Activated T-cell treated with anti-CD3 and anti-CD28 coated beads for 48 hours (primary cell): ENCODE measurements around the gene TAMALIN.

Experiments
- DNase-seq: peaks from one replicate; pipeline ENCODE4 v3.0.0-alpha.2; 2020; ENCODE audit warnings: low read depth

The TAMALIN gene

DNA sequence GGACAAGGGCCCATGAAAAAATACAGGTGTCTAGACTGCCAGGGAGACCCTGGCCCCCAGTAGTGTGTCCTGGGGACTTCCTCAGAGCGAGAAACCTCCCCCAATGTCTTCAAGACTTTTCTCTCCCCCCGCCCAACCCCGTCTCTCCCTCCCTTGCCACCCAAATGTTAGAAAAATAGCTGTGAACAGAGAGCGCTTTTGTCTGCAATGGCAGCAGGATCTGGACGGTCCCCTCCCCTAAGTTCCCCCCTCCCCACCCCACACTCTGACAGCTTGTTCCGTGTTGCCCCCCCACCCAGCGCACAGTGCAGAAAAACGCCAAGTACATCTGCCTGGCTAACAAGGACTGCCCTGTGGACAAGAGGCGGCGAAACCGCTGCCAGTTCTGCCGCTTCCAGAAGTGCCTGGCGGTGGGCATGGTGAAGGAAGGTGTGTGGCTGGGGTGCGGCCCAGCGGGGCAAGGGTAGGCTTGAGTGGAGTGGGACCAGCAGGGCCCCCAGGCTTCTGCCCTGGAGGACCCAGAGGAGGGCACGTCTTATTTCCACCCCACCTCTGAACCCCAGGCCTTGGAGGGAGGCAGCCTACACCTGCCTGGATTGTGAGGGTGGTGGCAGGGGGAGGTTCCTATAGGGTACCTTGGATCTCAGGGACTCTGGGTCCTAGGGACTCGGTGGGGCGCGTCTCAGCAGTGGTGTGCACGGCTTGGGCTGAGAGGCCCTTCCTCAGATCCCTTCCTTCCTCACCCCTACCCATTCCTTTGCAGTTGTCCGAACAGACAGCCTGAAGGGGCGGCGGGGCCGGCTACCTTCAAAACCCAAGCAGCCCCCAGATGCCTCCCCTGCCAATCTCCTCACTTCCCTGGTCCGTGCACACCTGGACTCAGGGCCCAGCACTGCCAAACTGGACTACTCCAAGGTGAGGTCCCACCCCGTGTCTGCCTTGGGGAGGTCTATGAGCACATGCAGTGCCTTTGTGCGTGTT, 49.3 kb downstream of the TAMALIN start:
- DNase-seq: no peak

DNA sequence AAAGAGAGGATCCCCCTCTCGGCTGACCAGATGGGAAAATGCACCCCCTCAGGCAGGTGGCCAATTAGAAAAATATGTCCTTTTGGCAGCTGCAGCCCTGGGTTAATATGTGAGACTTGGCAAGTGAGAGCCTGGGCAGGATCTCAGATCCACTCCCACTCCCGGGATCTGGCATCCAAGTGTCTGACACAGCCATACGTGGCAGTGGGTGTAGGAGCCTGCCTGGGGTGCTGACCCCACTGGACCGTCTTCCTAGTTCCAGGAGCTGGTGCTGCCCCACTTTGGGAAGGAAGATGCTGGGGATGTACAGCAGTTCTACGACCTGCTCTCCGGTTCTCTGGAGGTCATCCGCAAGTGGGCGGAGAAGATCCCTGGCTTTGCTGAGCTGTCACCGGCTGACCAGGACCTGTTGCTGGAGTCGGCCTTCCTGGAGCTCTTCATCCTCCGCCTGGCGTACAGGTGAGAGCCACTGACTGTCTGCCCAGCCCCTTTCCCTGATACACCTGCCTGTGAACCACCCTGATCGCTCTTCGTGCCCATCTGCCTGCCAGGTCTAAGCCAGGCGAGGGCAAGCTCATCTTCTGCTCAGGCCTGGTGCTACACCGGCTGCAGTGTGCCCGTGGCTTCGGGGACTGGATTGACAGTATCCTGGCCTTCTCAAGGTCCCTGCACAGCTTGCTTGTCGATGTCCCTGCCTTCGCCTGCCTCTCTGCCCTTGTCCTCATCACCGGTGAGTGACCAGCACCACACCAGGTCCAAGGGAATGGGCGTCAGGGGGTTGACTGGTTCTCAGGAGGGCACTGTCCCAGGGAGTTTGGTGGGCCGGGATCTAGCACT, 50.3 kb downstream of the TAMALIN start:
- no peak for DNase-seq

DNA sequence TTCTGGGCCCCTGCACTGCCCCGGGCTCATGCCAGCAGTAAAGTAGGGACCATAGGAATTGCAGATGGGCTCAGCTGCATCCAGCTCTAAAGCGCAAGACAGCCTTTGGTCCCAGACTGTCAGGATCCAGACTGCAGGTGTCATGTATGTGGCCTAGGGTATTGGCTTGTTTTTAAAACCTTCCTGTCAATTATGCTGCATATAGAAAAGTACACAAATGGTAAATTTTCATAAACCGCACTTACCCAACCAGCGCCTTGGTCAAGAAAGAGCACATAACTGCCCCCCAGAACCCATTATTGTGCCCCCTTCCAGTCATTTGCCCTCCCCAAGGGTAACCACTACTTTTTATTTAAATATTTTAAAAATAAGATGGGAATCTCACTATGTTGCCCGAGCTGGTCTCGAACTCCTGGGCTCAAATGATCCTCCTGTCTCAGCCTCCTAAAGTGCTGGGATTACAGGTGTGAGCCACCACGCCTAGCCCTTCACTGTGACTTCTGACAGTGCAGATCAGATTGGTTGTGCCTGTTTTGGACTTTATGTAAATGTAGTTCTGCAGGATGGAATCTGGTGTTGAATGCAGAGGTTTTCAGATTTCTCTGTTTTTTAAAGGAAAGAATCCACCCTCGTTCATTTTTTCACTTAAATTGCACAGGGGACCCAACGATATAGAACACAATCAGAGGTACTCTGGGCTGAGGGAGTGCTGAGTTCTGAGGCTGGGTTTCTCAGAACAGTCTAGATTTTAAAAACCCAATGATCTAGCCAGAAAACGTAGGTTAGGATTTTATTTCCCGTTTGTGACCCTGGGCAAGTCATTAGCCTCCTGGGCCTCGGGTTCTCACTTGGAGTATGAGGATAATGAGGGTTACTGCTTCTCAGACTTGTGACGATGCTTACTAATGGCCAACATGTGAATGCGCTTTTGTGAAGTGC, 51.2 kb downstream of the TAMALIN start:
- no peak for DNase-seq

DNA sequence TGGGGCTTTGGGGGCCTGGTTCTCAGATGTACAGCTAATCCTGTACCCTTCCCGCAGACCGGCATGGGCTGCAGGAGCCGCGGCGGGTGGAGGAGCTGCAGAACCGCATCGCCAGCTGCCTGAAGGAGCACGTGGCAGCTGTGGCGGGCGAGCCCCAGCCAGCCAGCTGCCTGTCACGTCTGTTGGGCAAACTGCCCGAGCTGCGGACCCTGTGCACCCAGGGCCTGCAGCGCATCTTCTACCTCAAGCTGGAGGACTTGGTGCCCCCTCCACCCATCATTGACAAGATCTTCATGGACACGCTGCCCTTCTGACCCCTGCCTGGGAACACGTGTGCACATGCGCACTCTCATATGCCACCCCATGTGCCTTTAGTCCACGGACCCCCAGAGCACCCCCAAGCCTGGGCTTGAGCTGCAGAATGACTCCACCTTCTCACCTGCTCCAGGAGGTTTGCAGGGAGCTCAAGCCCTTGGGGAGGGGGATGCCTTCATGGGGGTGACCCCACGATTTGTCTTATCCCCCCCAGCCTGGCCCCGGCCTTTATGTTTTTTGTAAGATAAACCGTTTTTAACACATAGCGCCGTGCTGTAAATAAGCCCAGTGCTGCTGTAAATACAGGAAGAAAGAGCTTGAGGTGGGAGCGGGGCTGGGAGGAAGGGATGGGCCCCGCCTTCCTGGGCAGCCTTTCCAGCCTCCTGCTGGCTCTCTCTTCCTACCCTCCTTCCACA, 52.0 kb downstream of the TAMALIN start:
- no peak for DNase-seq

DNA sequence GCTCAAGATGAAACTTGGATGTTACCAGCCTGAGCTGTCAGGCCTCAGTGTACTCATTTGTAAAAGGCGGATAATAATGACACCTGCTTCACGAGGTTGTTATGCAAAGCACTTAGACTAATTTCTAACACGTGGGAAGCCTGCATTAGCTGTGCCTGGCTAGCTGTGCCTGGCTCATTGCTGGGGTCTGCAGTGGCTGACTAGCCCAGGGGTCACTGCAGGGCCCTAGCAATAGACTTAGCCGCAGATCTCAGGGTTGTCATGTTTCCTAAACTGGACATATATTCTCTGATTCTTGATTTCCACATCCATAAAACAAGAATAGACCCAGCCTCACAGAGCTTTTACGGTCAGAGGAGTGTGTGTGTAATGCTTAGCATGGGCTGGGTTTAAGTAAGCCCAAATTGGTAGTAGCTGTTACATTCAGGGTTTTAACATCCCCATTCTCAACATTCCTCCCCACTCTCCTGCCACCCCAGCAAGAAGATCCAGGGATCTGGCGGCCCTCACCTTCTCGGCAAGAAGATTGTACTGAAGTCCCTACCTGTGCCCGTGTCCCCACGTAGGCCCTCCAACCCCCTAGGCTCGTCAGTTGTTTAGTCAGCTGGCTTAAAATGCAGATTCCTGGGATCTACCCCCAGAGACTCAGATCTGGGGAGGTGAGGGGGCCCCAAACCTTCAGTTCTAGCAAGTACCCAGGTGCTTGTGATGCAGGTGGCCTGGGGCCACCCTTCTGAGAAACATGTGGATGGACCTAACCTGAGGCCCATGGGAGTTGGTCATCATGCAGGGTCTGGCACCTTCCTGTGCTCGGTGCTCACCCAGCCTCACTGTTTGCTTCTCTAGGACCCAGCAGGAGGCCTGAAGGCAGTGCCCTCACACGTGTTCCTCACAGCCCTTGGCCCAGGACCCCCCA, 53.1 kb downstream of the TAMALIN start:
- DNase-seq: no peak

DNA sequence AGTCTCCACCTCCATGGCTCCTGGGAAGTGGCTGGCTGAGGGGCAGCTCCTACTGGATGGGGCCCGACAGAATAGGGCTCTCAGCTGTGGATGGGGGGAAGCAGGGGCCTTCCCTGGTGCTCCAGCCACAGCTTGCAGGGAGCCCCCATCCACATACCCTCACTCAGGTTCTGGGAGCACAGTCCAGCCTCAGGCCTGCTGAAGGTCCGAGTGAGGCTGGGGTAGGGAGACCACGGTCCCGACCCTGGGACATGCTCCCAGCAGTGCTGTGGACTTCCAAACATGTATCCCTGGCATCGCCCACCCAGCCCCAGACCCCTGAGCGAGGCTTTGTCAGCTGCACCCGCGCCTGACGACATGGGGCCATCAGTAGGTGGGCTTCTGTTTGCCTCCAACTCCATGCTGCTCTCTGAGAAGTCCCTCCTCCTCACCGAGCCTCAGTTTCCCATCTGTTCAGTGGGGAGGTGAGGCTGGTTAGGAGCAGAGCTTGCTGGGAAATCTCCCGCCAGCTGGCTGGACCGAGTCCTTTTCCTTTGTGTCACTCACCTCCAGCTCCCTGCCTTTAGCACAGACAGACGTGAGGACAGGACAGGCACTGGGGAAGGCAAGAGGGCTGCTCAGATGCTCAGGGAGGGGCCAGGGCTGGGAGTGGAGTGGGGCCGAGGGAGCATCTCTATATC, 53.9 kb downstream of the TAMALIN start:
- no peak for DNase-seq

DNA sequence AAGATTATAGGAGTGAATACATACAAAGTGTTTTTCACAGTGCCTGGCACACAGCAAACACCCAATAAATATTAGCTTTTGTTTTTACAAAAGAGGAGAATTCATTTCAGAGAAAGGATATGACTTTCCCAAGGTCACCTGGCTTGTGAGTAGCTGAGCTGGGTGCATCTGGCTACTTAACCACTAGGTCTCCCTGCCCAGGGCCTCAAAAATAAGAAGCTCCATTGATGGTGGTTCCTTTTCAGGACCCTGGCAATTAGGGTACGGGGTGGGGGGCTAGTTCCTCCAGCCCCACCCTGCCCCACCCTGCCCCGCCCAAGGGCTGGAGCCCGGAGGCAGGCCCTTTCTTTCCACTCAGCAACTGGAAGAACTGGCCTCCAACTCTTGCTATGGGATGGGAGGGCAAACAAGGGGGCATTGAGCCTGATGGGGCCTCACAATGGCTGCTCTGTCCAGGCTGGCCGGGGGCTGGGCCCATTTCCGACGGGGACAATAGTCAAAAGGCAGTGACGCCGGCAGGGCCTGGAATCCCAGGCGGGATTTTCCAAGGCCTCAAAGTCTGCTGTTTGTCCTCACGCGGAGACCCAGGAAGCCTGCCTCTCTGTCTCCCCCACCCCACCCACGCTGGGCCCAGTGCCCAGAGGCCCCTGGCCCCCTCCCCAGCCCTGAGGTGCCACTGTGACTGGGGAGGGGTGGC, 54.9 kb downstream of the TAMALIN start:
- DNase-seq: no peak

DNA sequence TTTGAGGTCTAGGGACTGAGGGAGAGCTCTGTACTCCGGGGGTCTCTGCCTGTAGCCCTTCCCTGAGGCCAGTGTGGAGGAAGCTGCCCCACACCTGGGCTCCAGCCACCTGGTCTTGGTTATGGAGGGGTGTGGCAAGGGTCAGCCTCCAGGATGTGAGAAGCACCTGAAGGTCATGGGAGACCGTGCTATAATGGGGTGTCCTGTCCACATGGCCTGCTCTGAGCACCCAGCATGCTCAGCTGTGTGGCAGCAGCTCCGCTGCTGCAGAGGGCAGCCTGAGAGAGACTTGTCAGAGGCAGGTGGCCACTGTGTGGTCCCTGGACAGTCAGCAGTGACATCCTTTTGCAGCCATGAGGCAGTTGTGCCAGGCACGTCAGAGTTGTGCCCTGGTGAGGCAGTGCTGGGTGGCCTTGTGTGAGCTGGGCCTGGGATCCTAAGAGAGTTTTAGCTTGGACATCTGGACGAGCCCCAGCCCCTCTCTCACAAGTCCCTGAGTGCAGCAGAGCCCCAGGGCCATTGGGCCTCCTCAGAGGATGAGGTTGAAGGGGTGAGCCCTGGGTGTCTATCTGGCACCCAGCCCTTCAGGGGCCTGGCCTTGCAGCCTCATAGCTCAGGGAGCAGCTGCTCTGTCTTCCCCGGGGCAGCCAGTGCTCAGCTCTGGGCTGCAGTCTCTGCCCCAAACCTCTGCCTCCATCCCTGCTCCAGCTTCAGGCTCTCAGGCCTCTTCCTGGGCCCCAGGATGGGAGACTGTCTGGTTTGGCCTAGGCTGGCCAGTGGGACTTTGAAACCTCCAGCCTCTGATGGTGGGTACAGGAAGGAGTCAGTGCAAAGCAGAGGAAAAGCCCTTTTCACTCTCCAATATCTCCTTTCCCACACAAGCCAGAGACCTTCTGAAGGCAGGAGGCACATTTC, 55.7 kb downstream of the TAMALIN start:
- DNase-seq: no peak

DNA sequence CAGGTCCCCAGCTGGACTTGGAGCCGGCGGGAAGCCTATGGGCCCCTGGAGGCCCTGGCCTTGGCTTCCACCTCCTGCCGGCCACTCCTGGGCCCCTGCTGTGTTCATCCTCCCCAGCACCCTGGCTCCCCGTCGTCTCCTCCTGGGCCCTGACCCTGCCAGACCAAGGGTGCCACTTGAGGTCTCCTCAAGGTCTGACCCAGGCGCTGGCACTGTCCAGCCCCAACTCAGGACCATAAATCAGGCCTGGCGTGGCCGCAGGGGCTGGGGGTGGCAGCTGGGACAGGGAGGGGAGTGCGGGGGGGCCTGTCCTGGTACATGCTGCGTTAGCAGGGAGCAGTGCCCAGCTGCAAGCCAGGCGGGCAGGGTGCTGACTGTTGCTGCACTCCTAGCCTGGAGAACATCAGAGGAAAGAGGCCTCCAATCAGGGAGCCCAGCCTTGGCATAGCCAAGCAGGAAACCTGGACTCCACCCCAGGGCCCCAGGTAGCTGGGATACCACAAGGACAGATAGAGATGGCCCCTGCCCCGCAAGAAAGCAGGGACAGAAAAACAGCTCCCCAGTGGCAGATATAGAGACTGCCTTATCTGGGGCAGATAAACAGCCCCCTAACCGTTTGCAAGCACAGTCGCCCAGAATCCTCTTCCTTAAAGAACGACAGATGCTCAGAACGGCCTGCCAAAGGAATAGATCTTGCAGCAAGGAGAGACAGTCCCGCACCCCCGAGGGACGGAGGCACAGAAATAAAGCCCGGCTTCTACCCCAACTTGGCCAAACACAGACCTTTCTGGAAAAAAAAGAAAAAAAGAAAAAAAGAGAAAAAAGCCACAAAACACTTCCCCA, 56.6 kb downstream of the TAMALIN start:
- DNase-seq: no peak

DNA sequence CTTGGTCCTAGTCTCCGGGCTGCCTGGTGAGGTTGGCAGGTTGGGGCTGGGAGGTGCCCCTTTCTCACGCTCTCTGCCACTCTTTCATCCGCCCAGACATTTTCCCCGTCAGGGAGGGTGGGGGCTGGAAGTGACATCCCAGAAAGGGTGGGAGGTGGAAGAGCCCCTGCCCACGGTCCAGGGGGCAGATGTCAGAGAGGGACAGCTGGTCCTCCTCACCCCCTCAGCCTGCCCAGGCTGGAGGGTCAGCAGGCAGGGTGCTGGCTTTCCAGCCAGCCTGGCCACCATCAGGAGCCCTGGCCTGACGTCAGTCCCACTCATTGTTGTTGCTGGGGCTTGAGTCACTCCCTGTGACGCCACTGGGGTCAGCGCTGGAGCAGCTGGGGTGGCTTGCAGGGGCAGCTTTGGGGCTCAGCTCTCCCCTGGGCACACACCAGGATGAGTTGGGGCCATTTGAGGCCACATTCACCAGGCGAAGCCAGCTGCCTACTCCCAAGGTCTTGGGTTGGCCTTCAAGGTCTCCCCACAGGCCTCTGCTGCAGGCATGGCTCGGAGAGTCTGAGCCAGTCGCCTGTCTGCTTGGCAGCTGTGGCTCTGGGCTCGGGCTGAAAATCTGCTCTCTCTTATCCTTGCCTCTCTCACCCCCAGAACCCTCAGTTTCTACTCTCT, 57.4 kb downstream of the TAMALIN start:
- DNase-seq: no peak
